ENCODE results near the gene MRPL28.

DNA sequence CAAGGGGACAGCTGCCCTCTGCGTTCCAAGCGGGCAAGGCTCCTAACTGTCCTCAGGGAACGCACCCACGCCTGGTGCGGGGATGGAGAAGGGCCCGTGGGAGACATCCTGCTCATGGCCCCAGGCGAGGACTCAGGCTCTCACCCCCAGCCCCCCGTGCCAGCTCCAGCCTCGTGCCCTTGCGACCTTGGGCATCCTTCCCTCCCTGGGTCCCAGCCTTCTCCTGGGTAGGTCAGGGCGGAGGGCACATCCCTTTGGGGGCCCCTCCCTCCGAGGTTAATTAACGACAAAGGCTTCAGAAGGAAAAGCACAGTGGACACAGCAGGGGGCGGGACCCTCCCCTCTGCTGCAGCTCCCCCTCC is 8.5 kb upstream of the MRPL28 start:
- TF ChIP-seq ELF4 (IDR thresholded peaks at IDR 0.05), result no peak
- no peak for TF ChIP-seq BHLHE40 (IDR thresholded peaks at IDR 0.05; ENCODE audit: borderline replicate concordance)
- TF ChIP-seq FOXM1 (IDR thresholded peaks at IDR 0.05; ENCODE audit: borderline replicate concordance), result no peak
- TF ChIP-seq FOXA1 (IDR thresholded peaks at IDR 0.05), result no peak
- TF ChIP-seq PKNOX1 (IDR thresholded peaks at IDR 0.05), result no peak
- TF ChIP-seq TARDBP (IDR thresholded peaks at IDR 0.05), result no peak
- TF ChIP-seq L3MBTL2 (conservative IDR thresholded peaks at IDR 0.05), result no peak
- no peak for TF ChIP-seq SP1 (IDR thresholded peaks at IDR 0.05)
- no peak for TF ChIP-seq SUZ12 (IDR thresholded peaks at IDR 0.05)
